ENCODE results near the gene ZNF554.

ZNF554 gene

GRCh38 chr19:2805261-2805900 lies 14.3 kb upstream of the ZNF554 start:
- intact Hi-C loops (cut with DNase I) = no loop called here

GRCh38 chr19:2805991-2806649 lies 13.5 kb upstream of the ZNF554 start:
- intact Hi-C loops (cut with DNase I) = no loop called here
- DNase-seq = peak in 1 of 42 donors; percentile 13

More at GRCh38 chr19:2805261-2805900, 14.3 kb upstream of the ZNF554 start:
- no peak for DNase-seq

- DNase-seq = no peak
- intact Hi-C loops (cut with DNase I) = no loop called here
These were observed 12.8 kb upstream of the ZNF554 start for GRCh38 chr19:2806736-2807378.

- DNase-seq = no peak
- intact Hi-C loops (cut with DNase I) = no loop called here
These were observed 12.1 kb upstream of the ZNF554 start for GRCh38 chr19:2807379-2808128.

GRCh38 chr19:2808129-2808941 lies 11.3 kb upstream of the ZNF554 start:
- intact Hi-C loops (cut with DNase I) = no loop called here
- no peak for DNase-seq

- no peak for DNase-seq
- intact Hi-C loops (cut with DNase I) = no loop called here
These were observed 10.1 kb upstream of the ZNF554 start for GRCh38 chr19:2809387-2810140.

- DNase-seq = no peak
- intact Hi-C loops (cut with DNase I) = no loop called here
These were observed 9.3 kb upstream of the ZNF554 start for GRCh38 chr19:2810141-2811091.

- intact Hi-C loops (cut with DNase I) = no loop called here
- no peak for DNase-seq
These were observed 8.4 kb upstream of the ZNF554 start for GRCh38 chr19:2811221-2811722.

- DNase-seq = no peak
- intact Hi-C loops (cut with DNase I) = no loop called here
These were observed 7.8 kb upstream of the ZNF554 start for GRCh38 chr19:2811735-2812413.

- intact Hi-C loops (cut with DNase I) = no loop called here
- DNase-seq = no peak
These were observed 7.0 kb upstream of the ZNF554 start for GRCh38 chr19:2812414-2813234.

GRCh38 chr19:2813235-2814160 lies 6.2 kb upstream of the ZNF554 start:
- DNase-seq = peak in 1 of 42 donors; percentile 6
- intact Hi-C loops (cut with DNase I) = no loop called here

- DNase-seq = no peak
- intact Hi-C loops (cut with DNase I) = no loop called here
These were observed 5.2 kb upstream of the ZNF554 start for GRCh38 chr19:2814426-2814825.

- intact Hi-C loops (cut with DNase I) = no loop called here
- DNase-seq = no peak
These were observed 4.5 kb upstream of the ZNF554 start for GRCh38 chr19:2815191-2815614.

- intact Hi-C loops (cut with DNase I) = no loop called here
- DNase-seq = no peak
These were observed 3.7 kb upstream of the ZNF554 start for GRCh38 chr19:2815923-2816322.

Data from head of caudate nucleus (tissue), 42 donors.